Measurements from ENCODE around the gene PAM16.

The PAM16 gene

DNA sequence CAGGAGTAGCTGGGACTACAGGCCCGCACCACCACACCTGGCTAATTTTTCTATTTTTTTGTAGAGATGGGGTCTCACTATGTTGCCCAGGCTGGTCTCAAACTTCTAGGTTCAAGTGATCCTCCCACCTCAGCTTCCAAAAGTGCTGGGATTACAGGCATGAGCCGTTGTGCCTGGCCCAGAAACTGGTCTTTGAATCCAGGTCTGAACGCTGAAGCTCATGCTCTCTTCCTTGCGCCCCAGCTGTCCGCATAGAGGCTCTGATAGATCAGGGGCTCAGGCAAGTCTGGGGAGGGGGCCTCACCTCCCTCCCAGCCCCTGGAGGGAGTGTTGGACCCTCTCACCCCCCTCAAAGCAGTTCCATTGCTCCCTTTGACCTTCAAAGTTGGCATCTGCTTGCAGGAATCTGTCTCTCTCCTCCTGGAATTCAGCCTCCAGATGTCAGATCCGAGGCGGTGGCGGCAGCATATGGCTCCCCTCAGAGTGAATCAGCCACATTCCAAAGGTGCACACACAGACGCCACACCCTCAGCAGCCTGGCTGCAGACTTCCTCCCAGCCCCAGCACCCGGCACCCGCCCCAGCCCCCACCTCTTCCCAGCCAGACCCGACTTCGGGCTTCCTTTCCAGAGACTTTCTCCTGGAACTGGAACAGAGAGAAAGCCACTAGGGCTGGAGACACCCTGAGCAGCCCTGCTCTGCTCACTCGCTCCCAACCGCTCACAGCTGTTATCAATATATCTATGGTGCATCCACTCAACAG, 52.2 kb downstream of the PAM16 start:
- TF ChIP-seq, protein P1, sequence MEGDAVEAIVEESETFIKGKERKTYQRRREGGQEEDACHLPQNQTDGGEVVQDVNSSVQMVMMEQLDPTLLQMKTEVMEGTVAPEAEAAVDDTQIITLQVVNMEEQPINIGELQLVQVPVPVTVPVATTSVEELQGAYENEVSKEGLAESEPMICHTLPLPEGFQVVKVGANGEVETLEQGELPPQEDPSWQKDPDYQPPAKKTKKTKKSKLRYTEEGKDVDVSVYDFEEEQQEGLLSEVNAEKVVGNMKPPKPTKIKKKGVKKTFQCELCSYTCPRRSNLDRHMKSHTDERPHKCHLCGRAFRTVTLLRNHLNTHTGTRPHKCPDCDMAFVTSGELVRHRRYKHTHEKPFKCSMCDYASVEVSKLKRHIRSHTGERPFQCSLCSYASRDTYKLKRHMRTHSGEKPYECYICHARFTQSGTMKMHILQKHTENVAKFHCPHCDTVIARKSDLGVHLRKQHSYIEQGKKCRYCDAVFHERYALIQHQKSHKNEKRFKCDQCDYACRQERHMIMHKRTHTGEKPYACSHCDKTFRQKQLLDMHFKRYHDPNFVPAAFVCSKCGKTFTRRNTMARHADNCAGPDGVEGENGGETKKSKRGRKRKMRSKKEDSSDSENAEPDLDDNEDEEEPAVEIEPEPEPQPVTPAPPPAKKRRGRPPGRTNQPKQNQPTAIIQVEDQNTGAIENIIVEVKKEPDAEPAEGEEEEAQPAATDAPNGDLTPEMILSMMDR (IDR thresholded peaks at IDR 0.05; ENCODE audit: insufficient read depth, low read depth, low read length, missing control alignments): no peak
- DNase-seq (ENCODE audit: low read depth): no peak
- no peak overlapping the region for H3K4me3 ChIP-seq (ENCODE audit: low read depth, low read length)

DNA sequence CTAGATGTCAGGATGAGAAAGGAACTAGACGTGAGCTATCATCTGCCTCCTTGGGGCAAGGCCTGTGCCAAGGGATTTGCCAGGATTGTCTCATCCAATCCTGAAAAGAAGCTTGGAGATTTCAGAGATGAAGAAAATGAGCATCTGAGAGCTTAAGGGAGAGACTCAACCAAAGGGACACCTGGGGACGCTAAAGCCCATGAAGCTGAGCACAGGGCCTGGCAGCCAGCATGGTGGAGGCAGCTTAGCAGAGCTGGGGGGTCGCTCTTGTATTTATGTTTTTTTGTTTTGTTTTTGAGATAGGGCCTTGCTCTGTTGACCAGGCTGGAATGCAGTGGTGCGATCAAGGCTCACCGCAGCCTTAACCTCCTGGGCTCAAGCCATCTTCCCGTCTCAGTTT, 53.6 kb downstream of the PAM16 start:
- H3K4me3 ChIP-seq (ENCODE audit: low read depth, low read length): no peak overlapping the region
- no peak for DNase-seq (ENCODE audit: low read depth)
- TF ChIP-seq, protein P1 (IDR thresholded peaks at IDR 0.05; ENCODE audit: insufficient read depth, low read depth, low read length, missing control alignments): no peak

DNA sequence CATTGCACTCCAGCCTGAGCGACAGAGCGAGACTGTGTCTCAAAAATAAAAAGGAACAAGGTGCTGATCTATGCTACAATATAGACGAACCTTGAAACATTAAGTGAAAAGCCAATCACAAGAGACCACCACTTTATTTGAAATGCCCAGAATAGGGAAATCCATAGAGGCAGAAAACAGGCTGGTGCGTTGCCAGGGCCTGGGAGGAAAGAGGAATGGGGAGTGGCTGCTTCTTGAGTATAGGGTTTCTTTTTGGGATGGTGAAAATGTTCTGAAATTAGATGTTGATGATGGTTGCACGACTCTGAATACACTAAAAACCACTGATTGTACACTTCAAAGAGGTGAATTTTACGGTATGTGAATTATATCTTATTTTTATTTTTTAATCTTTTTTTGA, 55.5 kb downstream of the PAM16 start:
- H3K4me3 ChIP-seq (ENCODE audit: low read depth, low read length): no peak overlapping the region
- TF ChIP-seq, protein P1 (IDR thresholded peaks at IDR 0.05; ENCODE audit: insufficient read depth, low read depth, low read length, missing control alignments): no peak
- DNase-seq (ENCODE audit: low read depth): no peak

DNA sequence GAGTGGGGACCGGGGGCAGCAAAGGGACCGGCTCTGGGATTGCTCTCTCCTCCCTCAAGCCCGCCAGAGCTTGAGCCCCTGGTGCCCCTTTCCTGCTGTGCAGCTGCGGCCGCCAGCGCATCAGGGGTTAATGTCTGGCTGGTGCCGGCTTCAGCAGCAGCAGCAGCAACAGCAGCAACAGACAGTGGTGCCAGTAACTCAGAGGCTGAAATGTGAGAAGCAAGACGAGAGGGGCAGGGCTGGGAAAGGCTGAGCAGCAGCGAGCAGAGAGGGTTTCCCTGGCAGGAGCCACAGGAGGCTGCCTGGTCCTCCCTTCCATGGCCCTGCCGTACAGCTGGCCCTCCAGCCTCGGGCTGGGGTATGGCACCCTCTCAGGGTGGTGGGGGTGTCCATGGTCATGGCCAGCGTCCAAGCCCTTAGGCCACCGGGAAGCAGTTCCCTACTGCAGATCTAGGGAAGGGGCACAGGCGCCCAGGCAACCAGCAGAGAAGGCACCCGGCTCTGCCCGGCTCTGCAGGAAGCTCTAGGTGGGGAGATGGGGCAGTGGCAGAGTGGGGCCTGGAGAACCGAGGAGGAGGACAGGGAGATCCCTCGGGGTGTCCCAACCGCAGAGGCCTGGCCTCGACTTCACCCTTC, 57.2 kb downstream of the PAM16 start:
- TF ChIP-seq, protein P1 (IDR thresholded peaks at IDR 0.05; ENCODE audit: insufficient read depth, low read depth, low read length, missing control alignments): no peak
- DNase-seq (ENCODE audit: low read depth): no peak
- no peak overlapping the region for H3K4me3 ChIP-seq (ENCODE audit: low read depth, low read length)

DNA sequence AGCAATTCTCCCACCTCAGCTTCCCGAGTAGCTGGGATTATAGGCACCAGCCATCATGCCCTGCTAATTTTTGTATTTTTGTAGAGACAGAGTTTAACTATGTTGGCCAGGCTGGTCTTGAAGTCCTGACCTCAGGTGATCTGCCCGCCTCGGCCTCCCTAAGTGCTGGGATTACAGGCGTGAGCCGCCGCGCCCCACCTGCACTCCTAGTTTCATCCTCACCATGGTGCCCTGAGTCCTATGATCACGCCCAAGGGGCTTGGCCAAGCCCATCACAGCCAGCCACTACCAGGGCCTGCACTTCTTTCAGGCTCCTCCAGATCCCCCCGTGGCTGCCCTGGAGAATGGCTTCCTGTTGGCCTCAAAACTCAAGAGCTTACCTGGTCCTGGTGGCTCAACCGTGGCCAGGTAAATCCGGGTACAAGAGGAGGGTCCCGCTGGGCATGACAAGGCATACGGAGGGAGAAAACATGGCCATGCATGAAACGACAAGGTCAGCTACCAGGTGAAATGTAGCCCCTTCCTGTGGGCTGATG, 57.9 kb downstream of the PAM16 start:
- TF ChIP-seq, protein P1 (IDR thresholded peaks at IDR 0.05; ENCODE audit: insufficient read depth, low read depth, low read length, missing control alignments): no peak
- no peak for DNase-seq (ENCODE audit: low read depth)
- H3K4me3 ChIP-seq (ENCODE audit: low read depth, low read length): no peak overlapping the region

DNA sequence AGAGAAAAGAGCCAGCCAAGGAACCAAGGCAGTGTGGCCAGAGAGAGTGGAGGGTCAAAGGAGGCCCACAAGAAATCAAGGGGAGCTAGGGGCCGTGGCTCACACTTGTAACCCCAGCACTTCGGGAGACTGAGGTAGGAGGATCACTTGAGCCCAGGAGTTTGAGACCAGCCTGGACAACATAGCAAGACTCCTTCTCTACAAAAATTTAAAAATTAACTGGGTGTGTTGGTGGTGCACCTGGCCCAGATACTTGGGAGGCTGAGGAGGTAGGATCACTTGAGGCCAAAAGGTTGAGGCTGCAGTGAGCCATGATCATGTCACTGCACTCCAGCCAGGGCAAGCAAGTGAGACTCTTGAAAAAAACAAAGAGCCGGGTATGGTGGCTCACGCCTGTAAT, 59.4 kb downstream of the PAM16 start:
- H3K4me3 ChIP-seq (ENCODE audit: low read depth, low read length): no peak overlapping the region
- TF ChIP-seq, protein P1 (IDR thresholded peaks at IDR 0.05; ENCODE audit: insufficient read depth, low read depth, low read length, missing control alignments): no peak
- DNase-seq (ENCODE audit: low read depth): no peak

Data from GM12865 (cell line).